EH (cell line): ENCODE results near the gene LLGL1.

ENCODE experiments used
- DNase-seq: peaks from one replicate; pipeline ENCODE4 v3.0.0-alpha.2; 2015; ENCODE audit warnings: low read depth

The LLGL1 gene

GRCh38 chr17:18230288-18231141 lies 5.1 kb downstream of the LLGL1 start:
- no peak for DNase-seq

- no peak for DNase-seq
Measured at GRCh38 chr17:18231164-18231563, 5.7 kb downstream of the LLGL1 start.

GRCh38 chr17:18233803-18234518 lies 8.5 kb downstream of the LLGL1 start:
- DNase-seq, result no peak

DNA sequence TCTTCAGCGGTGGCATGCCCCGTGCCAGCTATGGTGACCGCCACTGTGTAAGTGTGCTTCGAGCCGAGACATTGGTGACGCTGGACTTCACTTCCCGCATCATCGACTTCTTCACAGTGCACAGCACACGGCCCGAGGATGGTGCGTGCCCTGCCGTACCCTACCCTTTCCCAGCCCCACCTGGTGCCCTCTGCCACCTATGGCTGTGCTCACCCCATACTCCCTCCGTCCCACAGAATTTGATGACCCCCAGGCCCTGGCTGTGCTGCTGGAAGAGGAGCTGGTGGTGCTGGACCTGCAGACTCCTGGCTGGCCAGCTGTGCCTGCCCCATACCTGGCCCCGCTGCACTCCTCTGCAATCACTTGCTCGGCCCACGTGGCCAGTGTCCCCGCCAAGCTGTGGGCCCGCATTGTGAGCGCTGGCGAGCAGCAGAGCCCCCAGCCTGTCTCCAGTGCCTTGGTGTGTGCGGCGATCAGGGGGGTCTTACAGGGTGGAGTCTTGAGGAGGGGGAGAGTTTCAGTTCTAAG lies 9.5 kb downstream of the LLGL1 start:
- no peak for DNase-seq

GRCh38 chr17:18235743-18236256 lies 10.4 kb downstream of the LLGL1 start:
- DNase-seq, result peak; percentile 87

DNA sequence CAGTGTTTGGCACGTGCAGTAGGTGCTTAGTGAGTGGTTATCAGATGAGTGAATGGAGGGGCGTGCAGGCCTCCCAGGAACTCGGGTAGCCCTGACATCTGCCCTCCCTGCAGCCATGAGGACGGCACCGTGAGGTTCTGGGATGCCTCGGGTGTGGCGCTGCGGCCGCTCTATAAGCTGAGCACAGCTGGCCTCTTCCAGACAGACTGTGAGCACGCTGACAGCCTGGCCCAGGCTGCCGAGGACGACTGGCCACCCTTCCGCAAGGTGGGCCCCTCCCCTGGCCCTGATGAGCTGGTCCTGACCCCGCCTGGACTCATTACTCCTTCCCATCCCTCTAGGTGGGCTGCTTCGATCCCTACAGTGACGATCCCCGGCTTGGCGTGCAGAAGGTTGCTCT lies 11.1 kb downstream of the LLGL1 start:
- DNase-seq, result no peak

- DNase-seq, result no peak
Measured at GRCh38 chr17:18237461-18237860, 12.0 kb downstream of the LLGL1 start.

- DNase-seq, result no peak
Measured at GRCh38 chr17:18238299-18238698, 12.9 kb downstream of the LLGL1 start.

DNA sequence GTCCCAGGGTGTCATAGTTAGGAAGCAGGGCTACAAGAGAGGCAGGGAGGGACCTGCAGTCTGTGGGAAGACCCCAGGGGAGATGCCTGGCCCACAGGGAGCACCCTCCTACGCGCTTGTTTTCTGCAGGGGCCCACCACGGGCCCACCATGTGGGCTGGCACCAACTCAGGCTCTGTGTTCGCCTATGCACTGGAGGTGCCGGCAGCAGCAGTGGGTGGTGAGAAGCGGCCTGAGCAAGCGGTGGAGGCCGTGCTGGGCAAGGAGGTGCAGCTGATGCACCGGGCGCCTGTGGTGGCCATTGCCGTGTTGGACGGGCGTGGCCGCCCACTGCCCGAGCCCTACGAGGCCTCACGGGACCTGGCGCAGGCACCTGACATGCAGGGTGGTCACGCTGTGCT lies 15.0 kb downstream of the LLGL1 start:
- DNase-seq, result no peak

DNA sequence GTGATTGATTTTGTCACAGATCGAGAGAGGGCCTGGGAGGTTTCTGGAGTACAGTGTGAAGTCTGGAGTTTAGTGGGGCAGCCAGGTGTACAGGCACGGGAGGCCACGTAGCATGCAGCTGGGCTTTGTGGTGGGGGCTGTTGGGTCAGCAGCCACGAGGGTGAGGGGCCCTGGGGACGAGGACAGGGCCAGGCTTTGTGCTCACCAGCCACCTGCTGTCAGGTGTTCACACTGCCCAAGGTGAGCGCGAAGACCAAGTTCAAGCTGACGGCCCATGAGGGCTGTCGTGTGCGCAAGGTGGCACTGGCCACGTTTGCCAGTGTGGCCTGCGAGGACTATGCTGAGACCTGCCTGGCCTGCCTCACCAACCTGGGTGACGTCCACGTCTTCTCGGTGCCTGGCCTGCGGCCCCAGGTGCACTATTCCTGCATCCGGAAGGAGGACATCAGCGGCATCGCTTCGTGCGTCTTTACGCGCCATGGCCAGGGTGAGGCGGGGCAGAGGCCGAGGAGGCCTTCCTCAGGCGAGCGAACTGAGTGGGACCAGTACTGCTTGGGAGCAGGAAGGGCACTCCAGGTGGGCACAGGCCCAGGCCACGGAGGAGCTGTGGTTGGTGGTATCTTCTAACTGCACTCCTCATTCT lies 15.9 kb downstream of the LLGL1 start:
- no peak for DNase-seq

DNA sequence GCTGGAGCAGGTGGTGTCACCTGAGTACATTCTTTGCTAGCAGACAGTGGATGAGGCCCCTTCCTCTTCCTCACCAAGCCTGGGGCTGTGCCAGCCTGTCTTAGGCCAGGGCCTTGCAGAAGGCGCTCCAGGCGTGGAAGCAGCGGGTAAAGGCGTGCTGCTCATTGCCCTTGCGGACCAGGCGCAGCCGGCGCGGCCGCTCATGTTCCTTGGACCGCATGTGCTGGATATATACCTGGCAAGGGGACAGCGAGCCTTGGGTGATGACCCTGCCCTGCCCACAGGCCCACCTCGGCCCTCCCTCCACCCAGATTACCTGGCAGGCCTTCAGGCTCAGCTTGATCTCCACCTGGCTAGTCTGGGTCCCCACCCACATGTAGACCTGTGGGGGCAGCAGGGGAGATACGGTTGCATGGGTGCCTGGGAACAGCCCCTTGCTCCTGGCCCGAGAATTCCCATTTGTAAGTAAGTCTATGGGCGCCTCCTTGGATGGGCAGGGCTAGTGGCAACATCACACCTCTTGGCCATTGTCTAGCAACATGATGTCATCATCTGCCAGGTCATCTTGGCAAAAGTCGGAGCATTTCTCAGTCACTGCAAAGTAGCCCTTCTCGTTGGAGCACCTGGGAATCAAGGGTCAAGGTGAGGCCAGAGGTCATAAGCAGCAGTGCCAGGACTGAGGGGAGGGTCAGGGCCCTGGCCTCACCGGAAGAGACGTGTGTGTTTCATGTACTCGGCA lies 19.8 kb downstream of the LLGL1 start:
- no peak for DNase-seq

GRCh38 chr17:18246109-18246725 lies 20.8 kb downstream of the LLGL1 start:
- no peak for DNase-seq

DNA sequence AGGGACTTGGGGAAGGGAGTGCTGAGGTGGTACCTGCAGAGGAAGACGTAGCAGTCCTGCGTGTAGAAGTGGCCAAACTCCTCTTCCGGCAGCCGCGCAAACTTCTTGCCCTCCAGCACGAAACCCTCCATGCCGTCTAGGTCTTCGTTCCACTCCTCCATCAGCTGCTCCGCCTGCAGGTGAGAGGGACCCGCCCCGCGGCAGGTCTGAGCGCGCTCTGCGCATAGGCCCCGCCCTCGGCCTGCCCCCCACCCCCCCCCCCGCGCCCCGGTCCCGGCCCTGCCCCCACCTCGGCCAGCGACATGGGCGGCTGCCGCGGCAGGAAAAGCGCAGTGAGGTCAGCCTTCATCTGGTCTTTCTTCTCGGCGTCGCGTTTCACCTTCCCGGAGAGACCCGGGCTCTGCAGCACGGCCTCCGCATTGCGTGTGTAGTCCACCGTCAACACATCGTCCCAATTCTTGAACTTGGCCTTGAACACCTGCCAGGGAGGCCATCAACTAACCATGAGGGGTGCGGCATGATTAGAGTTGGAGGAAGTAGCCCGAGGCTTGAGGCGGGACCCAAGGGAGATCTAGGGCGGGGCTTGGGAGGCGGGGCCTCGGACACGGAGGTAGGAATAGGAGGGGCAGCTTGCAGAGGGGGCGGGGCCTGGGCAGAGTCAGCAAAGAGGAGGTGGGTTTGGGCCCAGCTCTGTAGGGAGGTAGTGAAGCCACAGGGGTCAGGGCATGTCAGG lies 21.6 kb downstream of the LLGL1 start:
- DNase-seq, result peak; percentile 63

DNA sequence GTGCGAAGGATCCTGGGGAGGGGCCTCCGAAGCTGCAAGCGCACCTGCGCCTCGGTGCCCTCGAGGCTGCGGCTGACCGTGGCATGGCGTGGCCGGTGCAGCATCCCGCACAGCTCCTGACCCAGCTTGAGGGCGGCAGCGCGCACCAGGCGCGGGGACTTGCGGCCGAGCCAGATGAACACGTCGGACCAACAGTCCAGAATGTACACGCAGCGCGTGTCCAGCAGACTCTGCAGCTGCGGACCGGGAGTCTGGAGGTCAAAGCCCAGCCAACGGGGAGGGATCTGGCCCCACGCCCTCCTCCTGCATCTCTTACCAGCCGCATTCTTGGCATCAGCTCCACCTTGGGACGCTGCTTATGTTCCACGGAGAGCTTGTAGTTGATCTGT lies 22.2 kb downstream of the LLGL1 start:
- no peak for DNase-seq

DNA sequence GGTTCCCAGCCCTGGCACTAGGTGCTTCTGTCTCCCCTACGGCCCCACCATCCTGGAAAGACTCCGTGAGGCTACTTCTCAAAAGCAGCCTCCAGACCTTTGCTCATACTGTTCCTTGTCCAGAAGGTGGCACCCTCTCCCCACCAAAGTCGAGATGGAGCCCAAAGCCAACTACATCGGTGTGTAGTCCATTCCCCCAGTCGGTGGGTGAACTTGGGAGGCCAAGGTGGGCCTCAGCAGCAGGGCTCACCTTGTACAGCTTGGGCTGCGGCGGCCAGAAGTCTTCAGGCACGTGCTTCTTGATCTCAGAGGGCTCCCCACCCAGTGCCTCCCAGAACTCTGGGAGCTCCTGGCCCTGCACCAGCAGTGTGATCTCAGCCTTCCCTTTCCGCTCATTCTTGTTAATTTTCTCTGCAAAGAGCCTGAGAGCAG lies 22.9 kb downstream of the LLGL1 start:
- peak; percentile 75 for DNase-seq

GRCh38 chr17:18248811-18249210 lies 23.4 kb downstream of the LLGL1 start:
- no peak for DNase-seq

DNA sequence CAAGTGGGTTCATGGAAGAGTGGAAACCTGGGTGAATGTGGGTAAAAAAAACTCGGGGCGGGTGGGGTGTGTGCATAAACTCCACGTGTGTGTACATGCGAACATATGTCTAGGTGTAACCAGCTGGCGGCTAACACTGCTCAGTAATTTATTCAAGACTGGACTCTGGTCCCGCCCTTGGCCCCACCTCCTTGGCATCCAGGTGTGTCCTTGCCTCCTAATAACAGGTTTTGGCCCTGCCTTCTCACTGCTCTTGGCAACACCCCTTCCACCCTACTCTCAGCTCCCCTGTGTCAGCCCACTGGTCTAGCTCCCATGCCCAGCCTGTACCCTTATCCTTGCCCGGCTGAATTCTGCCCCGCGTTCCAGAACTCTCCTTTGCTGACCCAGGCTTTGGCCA lies 24.8 kb downstream of the LLGL1 start:
- DNase-seq, result no peak

- DNase-seq, result no peak
Measured at GRCh38 chr17:18250708-18251107, 25.3 kb downstream of the LLGL1 start.

GRCh38 chr17:18251204-18251603 lies 25.8 kb downstream of the LLGL1 start:
- DNase-seq, result no peak

DNA sequence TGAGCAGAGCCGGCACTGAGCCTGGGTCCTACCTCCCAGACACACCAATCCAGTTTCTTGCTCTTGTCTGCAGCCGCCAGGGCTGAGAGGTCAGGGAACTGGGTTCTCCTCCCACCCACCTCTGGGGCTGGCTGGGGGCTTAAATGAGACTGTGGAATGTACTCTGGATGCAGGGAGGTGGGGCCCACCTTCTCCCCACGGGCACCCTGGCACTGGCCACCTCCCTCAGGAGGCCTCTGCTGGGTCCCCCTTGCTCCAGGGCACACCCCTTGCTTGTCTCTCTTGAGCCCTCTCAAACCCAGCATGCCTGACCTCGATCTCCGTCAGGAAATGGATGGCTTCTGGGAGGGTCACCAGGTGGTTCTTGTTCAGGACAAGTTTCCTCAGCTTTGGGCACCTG lies 26.7 kb downstream of the LLGL1 start:
- no peak for DNase-seq
